Spleen (tissue), 11 donors: Measurements from ENCODE around the gene NXN. TPM values are rescaled to one million over a fixed set of nuclear protein-coding genes. Genes with fewer than 3 reads are reported as not detected.

Experiments used
- DNase-seq: peaks from one replicate; pipeline ENCODE4 v3.0.0-alpha.2; 2020
- H3K27ac ChIP-seq, 8 donors: fragments of 200-600 bp; sonication (generic) in 7 of 8; 1 replicate in 4 of 8; 2 replicates in 4 of 8; pipeline versions ENCODE4 v1.5.0 to v1.8.0; 2016 to 2021; ENCODE audit warnings: inconsistent platforms in 4 of 8, mild to moderate bottlenecking in 4 of 8, moderate library complexity in 1 of 8
- H3K27me3 ChIP-seq, 7 donors: fragments of 200-600 bp; sonication (generic) in 6 of 7; replicated peaks in 1 of 7; 1 replicate in 4 of 7; 2 replicates in 3 of 7; pipeline versions ENCODE4 v1.5.0 to v1.8.0; 2016 to 2021; ENCODE audit warnings: inconsistent platforms in 3 of 7, mild to moderate bottlenecking in 1 of 7
- H3K36me3 ChIP-seq, 6 donors: fragments of 200-600 bp; sonication (generic) in 5 of 6; 1 replicate in 4 of 6; 2 replicates in 2 of 6; pipeline versions ENCODE4 v1.5.0 to v1.8.0; 2016 to 2021; ENCODE audit warnings: inconsistent platforms in 2 of 6
- H3K4me1 ChIP-seq, 6 donors: fragments of 200-600 bp; sonication (generic) in 5 of 6; 1 replicate in 3 of 6; 2 replicates in 3 of 6; pipeline versions ENCODE4 v1.5.0 to v1.8.0; 2016 to 2021; ENCODE audit warnings: inconsistent platforms in 3 of 6
- H3K4me3 ChIP-seq, 8 donors: fragments of 200-600 bp; sonication (generic) in 7 of 8; 1 replicate in 4 of 8; 2 replicates in 4 of 8; pipeline versions ENCODE4 v1.5.0 to v1.8.0; 2016 to 2021; ENCODE audit warnings: inconsistent platforms in 4 of 8, mild to moderate bottlenecking in 4 of 8, moderate library complexity in 2 of 8
- H3K9me3 ChIP-seq, 8 donors: fragments of 200-600 bp; sonication (generic) in 7 of 8; 1 replicate in 4 of 8; 2 replicates in 4 of 8; pipeline versions ENCODE4 v1.5.0 to v1.8.0; 2016 to 2021; ENCODE audit warnings: inconsistent platforms in 4 of 8
- POLR2A ChIP-seq, 3 donors: fragments of 450-650 bp; IDR thresholded peaks; one replicate each; pipeline ENCODE4 v1.5.1; 2017; ENCODE audit warnings: antibody characterized with exemption in 3 of 3, mild to moderate bottlenecking in 1 of 3
- POLR2AphosphoS5 ChIP-seq, 3 donors: sonication (generic); formaldehyde crosslinking; IDR thresholded peaks; one replicate each; pipeline ENCODE4 v1.5.1; 2017; ENCODE audit warnings: antibody characterized with exemption in 3 of 3
- WGBS, 5 donors: extraction: QIAGEN DNeasy Blood & Tissue Kit in 3 of 5; methylation state at CpG; one replicate each; pipeline versions ENCODE4 v1.1.5 to v1.1.7; 2013 to 2018; 5-methylcytosine and 5-hydroxymethylcytosine counted together
- intact Hi-C: fragments of 100-400 bp; cut with DNase I; formaldehyde crosslinking; loops from one replicate; pipeline ENCODE4 v1.15.0; 2023; ENCODE audit warnings: low total_unique reads
- polyA plus RNA-seq, 3 donors: library from polyadenylated mRNA; stranded (reverse); fragments of 200-250 nt; gene quantifications; one replicate each; pipeline ENCODE4 v1.2.1, GENCODE V29; 2013
- total RNA-seq, 7 donors: library from RNA; depleted of rRNA in 3 of 7; stranded (reverse); fragments of >200 nt in 3 of 7; fragmentation: NEBNext Ultra II Directional in 4 of 7; extraction: Animal tissue kit (Norgen Biotek cat#: 25700) in 4 of 7; gene quantifications; one replicate each; pipeline versions ENCODE4 v1.1.0 to v1.2.1, GENCODE V29; 2016 to 2021
- TF ChIP-seq, protein P1 (sequence below), 11 experiments: fragments of 200-600 bp in 7 of 11; fragments of 450-650 bp in 4 of 11; sonication (generic) in 4 of 11; IDR thresholded peaks in 8 of 11; conservative IDR thresholded peaks in 3 of 11; 1 replicate in 7 of 11; 2 replicates in 4 of 11; pipeline versions ENCODE4 v1.4.0 to v1.8.0; 2016 to 2021; ENCODE audit warnings: antibody characterized with exemption in 11 of 11, inconsistent platforms in 4 of 11, mild to moderate bottlenecking in 1 of 11
- donor health status: healthy with polysubstance abuse.
- donor health status: DM: no; HTN: no; CAD: no; lungs with moderate emphysema.
- donor health status: DM: no; HTN: no; CAD: no.
- donor health status: Bipolar disorder and iron deficiency.
- donor health status: healthy.
- donor health status: DM: no; HTN: no; CAD: no.
- donor health status: DM: yes; HTN: yes; CAD: no.

Gene NXN
- total and polyA plus RNA-seq, 10 donors = 3.9 to 21.4 (median 10.3) TPM

DNA sequence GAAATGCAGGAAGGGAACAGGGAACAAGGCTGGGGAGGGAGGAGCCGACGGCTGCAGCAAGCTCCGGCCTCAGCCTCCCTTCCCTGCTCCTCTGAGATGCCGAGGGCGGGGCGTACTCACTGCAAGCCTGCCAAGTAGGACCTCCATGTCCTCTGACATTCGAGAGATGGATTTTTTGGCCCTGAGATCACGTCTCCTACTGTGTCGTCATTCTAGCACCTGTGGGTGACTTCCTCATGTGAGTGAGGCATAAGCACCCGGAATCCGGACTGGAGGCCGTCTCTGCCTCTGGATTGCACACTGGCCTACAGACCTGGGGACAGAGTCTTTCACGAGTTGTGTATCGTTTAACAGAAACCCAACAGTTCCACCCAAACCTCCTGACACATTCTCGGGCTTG, 183.0 kb downstream of the NXN start:
- TF ChIP-seq POLR2A (IDR thresholded peaks at IDR 0.05) (no peak), POLR2AphosphoS5 (IDR thresholded peaks at IDR 0.05) (no peak)
- TF ChIP-seq, protein P1, sequence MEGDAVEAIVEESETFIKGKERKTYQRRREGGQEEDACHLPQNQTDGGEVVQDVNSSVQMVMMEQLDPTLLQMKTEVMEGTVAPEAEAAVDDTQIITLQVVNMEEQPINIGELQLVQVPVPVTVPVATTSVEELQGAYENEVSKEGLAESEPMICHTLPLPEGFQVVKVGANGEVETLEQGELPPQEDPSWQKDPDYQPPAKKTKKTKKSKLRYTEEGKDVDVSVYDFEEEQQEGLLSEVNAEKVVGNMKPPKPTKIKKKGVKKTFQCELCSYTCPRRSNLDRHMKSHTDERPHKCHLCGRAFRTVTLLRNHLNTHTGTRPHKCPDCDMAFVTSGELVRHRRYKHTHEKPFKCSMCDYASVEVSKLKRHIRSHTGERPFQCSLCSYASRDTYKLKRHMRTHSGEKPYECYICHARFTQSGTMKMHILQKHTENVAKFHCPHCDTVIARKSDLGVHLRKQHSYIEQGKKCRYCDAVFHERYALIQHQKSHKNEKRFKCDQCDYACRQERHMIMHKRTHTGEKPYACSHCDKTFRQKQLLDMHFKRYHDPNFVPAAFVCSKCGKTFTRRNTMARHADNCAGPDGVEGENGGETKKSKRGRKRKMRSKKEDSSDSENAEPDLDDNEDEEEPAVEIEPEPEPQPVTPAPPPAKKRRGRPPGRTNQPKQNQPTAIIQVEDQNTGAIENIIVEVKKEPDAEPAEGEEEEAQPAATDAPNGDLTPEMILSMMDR (IDR thresholded peaks at IDR 0.05 in 8 of 11, conservative IDR thresholded peaks at IDR 0.05 in 3 of 11) = no peak
- no peaks in the 10 kb centered on the region for H3K27me3 ChIP-seq
- peaks cover 0 to 26% (median 15%) of the 10 kb centered on the region in 6 donors for H3K4me1 ChIP-seq
- intact Hi-C loops = loop anchor here (5.0 kb wide), 1 partner anchor 186 kb away; no protein-coding TSS in a partner anchor
- peaks cover 0 to 22% (median 14%) of the 10 kb centered on the region in 6 donors for H3K36me3 ChIP-seq
- no peak overlapping the region for H3K4me3 ChIP-seq
- H3K27ac ChIP-seq = peak overlapping the region in 1 of 8 donors; percentile 4
- DNase-seq = peak; percentile 54
- H3K9me3 ChIP-seq = no peaks in the 10 kb centered on the region
- 84 to 92% (median 86%) methylated on average over 11 to 15 of the region's 15 CpGs for whole genome bisulfite sequencing, 5 donors

DNA sequence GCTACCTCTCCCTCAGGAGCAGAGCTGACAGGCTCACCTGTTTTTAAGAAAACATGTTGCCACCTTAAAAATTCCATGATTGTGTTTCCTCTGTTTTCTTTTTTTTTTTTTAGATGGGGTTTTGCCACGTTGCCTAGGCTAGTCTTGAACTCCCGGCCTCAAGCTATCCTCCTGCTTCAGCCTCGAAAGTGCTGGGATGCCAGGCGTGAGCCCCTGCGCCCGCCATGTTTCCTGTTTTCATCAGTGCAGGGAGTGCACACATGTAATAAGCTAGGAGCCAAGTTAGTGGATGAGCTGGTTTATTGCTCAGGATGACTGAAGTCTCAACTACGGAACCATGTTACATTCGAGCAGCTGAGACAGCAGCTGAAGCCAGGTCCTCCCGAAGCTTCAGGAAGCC, 183.9 kb downstream of the NXN start:
- peak; percentile 6 for DNase-seq
- 79 to 91% (median 86%) methylated on average over 9 of the region's 9 CpGs for WGBS, 5 donors
- Histone ChIP-seq H3K36me3 (peaks cover 0 to 30% (median 20%) of the 10 kb centered on the region in 6 donors), H3K9me3 (no peaks in the 10 kb centered on the region), H3K27me3 (no peaks in the 10 kb centered on the region), H3K4me1 (peaks cover 0 to 26% (median 15%) of the 10 kb centered on the region in 6 donors), H3K27ac (no peak overlapping the region), H3K4me3 (no peak overlapping the region)
- intact Hi-C loops = loop anchor here (5.0 kb wide), 1 partner anchor 187 kb away; no protein-coding TSS in a partner anchor
- TF ChIP-seq POLR2A (IDR thresholded peaks at IDR 0.05) (no peak), POLR2AphosphoS5 (IDR thresholded peaks at IDR 0.05) (no peak)
- TF ChIP-seq, protein P1 (IDR thresholded peaks at IDR 0.05 in 8 of 11, conservative IDR thresholded peaks at IDR 0.05 in 3 of 11) = no peak

DNA sequence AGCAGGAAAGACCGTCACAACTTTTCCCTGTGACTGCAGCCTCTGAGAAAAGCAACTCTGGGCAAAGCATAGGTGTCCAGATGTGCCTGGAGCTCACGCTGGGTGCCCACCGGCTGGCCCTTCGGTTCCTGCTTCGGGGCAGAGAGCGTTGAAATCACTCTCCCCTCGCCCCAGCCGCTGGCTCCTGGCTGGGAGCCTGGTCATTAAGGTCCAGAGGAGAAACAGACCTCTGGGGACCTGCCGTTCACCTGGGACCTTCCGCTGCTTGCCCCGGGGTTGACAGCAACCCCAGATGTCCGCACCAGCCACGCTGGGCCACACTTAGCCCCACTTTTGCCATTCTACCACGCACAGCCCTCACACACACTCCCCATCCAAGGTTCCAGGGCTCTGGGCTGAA, 184.3 kb downstream of the NXN start:
- peaks cover 0 to 26% (median 15%) of the 10 kb centered on the region in 6 donors for H3K4me1 ChIP-seq
- peaks cover 0 to 32% (median 21%) of the 10 kb centered on the region in 6 donors for H3K36me3 ChIP-seq
- WGBS, 5 donors = 54 to 82% (median 77%) methylated on average over 13 to 14 of the region's 14 CpGs
- intact Hi-C loops = loop anchor here (5.0 kb wide), 1 partner anchor 187 kb away; no protein-coding TSS in a partner anchor
- H3K9me3 ChIP-seq = no peaks in the 10 kb centered on the region
- TF ChIP-seq, protein P1 (IDR thresholded peaks at IDR 0.05 in 8 of 11, conservative IDR thresholded peaks at IDR 0.05 in 3 of 11) = no peak
- peak overlapping the region in 2 of 8 donors; percentile 19 to 55 for H3K27ac ChIP-seq
- peak; percentile 64 for DNase-seq
- peak overlapping the region in 4 of 8 donors; percentile 16 to 46 (median 27) for H3K4me3 ChIP-seq
- H3K27me3 ChIP-seq = no peaks in the 10 kb centered on the region

DNA sequence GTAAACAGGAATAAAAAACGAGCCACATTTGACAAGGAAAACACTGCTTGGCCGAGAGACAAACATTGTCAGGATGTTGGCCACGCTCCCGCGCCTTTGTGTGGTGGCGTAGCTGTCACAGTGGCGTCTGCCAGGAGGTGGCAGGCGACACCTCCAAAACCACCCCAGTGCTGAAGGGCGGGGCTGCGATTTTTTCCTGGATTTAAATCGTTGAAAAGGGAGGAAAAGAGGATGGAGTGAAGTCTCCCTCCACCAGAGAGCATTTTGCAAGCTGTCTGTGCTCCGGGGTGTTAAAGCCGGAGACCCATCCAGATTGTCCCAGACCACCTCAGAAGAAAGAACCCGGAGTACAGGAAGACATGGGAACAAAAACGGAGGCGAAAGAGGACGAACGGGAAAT, 184.7 kb downstream of the NXN start:
- no peaks in the 10 kb centered on the region for H3K9me3 ChIP-seq
- 15 to 20% (median 15%) methylated on average over 18 of the region's 18 CpGs for WGBS, 5 donors
- peak overlapping the region in 4 of 8 donors; percentile 16 to 46 (median 27) for H3K4me3 ChIP-seq
- TF ChIP-seq, protein P1 (IDR thresholded peaks at IDR 0.05 in 8 of 11, conservative IDR thresholded peaks at IDR 0.05 in 3 of 11) = peak; percentile 67 to 93 (median 84)
- TF ChIP-seq POLR2AphosphoS5 (IDR thresholded peaks at IDR 0.05) (peak; percentile 55 to 72 (median 63)), POLR2A (IDR thresholded peaks at IDR 0.05) (no peak)
- intact Hi-C loops = loop anchor here (5.0 kb wide), 1 partner anchor 187 kb away; no protein-coding TSS in a partner anchor
- H3K36me3 ChIP-seq = peaks cover 0 to 36% (median 25%) of the 10 kb centered on the region in 6 donors
- H3K4me1 ChIP-seq = peaks cover 0 to 26% (median 15%) of the 10 kb centered on the region in 6 donors
- H3K27ac ChIP-seq = peak overlapping the region in 4 of 8 donors; percentile 9 to 55 (median 29)
- H3K27me3 ChIP-seq = no peaks in the 10 kb centered on the region
- peak; percentile 88 for DNase-seq
